Activated T-helper 17 cell treated with anti-CD3 and anti-CD28 coated beads, Interleukin-2, amount 50 U/mL, for 72 hours (primary cell): Measurements from ENCODE around the gene TUBB6. TPM values are rescaled to one million over a fixed set of nuclear protein-coding genes. Genes with fewer than 3 reads are reported as not detected.
A peak's percentile ranks its signal among the peaks of the same experiment; 100 is the strongest.

ENCODE experiments used
- ATAC-seq: fragments of 150-1000 bp; cut with Tn5 transposase; replicated peaks from 2 replicates; pipeline ENCODE4 v1.10.0; 2021; ENCODE audit warnings: mild to moderate bottlenecking, moderate library complexity
- H3K27ac Mint-ChIP-seq: one replicate; pipeline ENCODE4 v1.8.0; 2022; ENCODE audit warnings: mixed read lengths
- H3K27me3 Mint-ChIP-seq: one replicate; pipeline ENCODE4 v1.8.0; 2022; ENCODE audit warnings: mixed read lengths
- H3K36me3 Mint-ChIP-seq: one replicate; pipeline ENCODE4 v1.8.0; 2022; ENCODE audit warnings: low read depth, mild to moderate bottlenecking, mixed read lengths
- H3K4me1 Mint-ChIP-seq: one replicate; pipeline ENCODE4 v1.8.0; 2022; ENCODE audit warnings: mixed read lengths
- H3K4me3 Mint-ChIP-seq: one replicate; pipeline ENCODE4 v1.8.0; 2022; ENCODE audit warnings: mild to moderate bottlenecking, mixed read lengths
- H3K9me3 Mint-ChIP-seq: one replicate; pipeline ENCODE4 v1.8.0; 2022; ENCODE audit warnings: mixed read lengths
- total RNA-seq, 2 donors: library from RNA; stranded (reverse); gene quantifications; one replicate each; pipeline ENCODE4 v1.2.3, GENCODE V29; 2022

TUBB6 gene
- total RNA-seq, 2 donors from 2014 or later = 6.9 to 20.4 TPM

DNA sequence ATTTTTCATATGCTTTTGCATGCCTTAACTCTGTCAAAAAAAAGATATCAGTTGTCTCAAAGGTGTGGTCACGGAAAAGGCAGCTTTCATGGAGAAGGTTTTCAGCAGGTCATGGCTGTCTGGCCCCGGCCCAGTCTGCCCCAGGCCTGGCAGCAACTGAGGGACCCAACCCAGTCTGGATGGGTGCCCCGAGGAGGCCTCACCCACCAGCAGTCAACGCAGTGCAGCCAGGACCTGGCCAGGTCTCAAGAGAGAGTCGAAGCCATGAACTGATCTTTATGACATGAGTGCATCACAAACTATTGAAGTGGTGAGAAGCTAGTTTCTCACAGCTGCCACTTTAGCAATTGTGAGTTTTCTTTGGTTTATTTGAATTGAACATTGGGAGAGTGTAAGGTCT, 7.9 kb downstream of the TUBB6 start:
- Mint-ChIP-seq H3K4me1 (no peaks in the 10 kb centered on the region), H3K27me3 (peaks cover 5% of the 10 kb centered on the region), H3K9me3 (peaks cover 5% of the 10 kb centered on the region), H3K27ac (no peak overlapping the region), H3K36me3 (peaks cover 7% of the 10 kb centered on the region), H3K4me3 (no peak overlapping the region)
- no peak for ATAC-seq

DNA sequence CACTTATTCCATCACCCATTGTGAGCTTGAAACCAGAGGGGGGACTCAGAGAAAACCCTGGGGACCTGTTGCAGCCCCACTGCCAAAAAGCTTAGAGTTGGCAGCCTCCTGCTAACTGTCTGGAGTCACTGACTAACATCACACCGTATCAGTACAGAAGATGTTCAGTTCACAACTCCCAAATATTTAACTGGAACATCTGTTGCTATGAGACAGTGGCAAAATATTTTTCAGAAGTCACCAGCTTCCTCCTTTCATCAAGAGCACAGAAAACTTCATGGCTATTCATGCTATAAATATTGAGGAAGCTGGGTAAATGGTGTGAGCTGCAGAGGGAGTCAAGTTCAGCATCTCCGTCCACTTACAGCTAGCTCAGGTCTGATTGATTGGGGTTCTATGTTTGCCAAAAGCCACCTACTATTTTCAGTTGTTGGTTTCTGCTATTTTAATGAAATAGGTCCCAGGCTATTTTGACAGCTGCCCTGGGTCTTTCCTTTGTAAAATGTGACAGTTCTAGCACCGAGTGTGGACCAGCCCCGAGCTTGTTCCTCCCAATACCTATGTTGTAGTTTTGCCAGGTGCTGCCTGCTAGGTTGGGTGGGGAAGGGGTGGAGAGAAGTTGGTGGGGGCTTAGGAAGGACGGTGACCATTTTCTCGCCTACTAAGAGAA, 9.8 kb downstream of the TUBB6 start:
- H3K27me3 Mint-ChIP-seq = no peaks in the 10 kb centered on the region

DNA sequence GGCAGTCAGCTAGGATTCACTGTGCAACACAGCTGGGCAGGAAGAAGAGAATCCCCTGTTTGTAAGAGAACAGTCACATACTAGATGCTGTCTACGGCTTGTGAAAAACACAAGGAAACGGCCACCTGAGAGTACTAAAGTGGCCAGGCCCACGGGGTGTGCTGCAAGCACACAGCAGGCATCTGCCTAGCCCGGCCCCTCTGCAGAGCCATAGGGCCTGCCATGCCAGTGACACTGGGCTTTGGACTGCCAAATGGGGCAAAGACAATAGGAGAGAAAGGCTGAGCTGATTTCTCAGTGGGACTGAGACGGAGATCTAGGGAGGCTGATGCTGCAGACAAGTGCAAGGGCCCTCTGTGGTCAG, 10.3 kb downstream of the TUBB6 start:
- ATAC-seq = no peak
- no peaks in the 10 kb centered on the region for H3K4me1 Mint-ChIP-seq
- H3K9me3 Mint-ChIP-seq = no peaks in the 10 kb centered on the region
- H3K36me3 Mint-ChIP-seq = peaks cover 17% of the 10 kb centered on the region
- H3K27ac Mint-ChIP-seq = no peak overlapping the region
- H3K27me3 Mint-ChIP-seq = no peaks in the 10 kb centered on the region
- no peak overlapping the region for H3K4me3 Mint-ChIP-seq

More for the DNA sequence above, 9.8 kb downstream of the TUBB6 start:
- Mint-ChIP-seq H3K4me1 (no peaks in the 10 kb centered on the region), H3K36me3 (peaks cover 12% of the 10 kb centered on the region), H3K27ac (no peak overlapping the region), H3K9me3 (no peaks in the 10 kb centered on the region), H3K4me3 (no peak overlapping the region)
- no peak for ATAC-seq

DNA sequence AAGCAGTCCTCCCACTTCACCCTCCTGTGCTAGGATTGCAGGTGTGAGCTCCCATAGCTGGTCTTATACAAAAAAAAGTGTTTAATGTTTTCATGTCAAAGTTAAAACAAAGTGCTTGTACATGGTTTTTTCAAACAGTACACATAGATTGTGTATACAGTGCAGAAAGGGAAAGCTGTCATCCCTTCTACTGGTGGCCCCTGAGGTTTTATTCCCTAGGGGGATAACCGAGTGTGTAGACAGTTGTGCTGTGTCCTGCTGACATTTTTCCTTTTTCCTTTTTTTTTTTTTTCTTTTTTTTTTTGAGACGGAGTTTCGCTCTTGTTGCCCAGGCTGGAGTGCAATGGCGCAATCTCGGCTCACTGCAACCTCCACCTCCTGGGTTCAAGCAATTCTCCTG, 10.8 kb downstream of the TUBB6 start:
- H3K27ac Mint-ChIP-seq = no peak overlapping the region
- H3K27me3 Mint-ChIP-seq = no peaks in the 10 kb centered on the region
- no peaks in the 10 kb centered on the region for H3K9me3 Mint-ChIP-seq
- no peak overlapping the region for H3K4me3 Mint-ChIP-seq
- no peaks in the 10 kb centered on the region for H3K4me1 Mint-ChIP-seq
- no peak for ATAC-seq
- H3K36me3 Mint-ChIP-seq = peaks cover 17% of the 10 kb centered on the region

DNA sequence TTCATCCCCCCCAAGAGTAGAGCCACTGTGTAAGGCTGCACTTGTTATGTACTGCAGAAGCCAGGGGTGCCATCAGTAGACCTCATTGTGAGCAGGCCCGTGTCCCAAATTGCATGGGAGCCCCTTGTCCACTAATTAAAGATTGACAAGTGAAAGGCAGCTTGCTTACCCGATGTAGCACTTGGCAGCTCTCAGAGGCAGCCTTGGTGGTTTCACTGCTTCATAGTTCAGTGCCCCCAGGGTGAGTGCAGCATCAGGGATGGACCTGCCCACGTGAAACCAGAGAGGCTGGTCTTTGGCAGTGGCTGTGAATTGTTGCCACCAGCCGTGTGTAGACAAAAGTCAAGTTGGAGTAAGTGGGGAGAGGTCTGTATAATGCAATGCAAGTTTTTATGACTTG, 13.3 kb downstream of the TUBB6 start:
- Mint-ChIP-seq H3K4me3 (no peak overlapping the region), H3K27ac (no peak overlapping the region), H3K9me3 (no peaks in the 10 kb centered on the region), H3K4me1 (no peaks in the 10 kb centered on the region), H3K27me3 (no peaks in the 10 kb centered on the region), H3K36me3 (peaks cover 35% of the 10 kb centered on the region)
- no peak for ATAC-seq

DNA sequence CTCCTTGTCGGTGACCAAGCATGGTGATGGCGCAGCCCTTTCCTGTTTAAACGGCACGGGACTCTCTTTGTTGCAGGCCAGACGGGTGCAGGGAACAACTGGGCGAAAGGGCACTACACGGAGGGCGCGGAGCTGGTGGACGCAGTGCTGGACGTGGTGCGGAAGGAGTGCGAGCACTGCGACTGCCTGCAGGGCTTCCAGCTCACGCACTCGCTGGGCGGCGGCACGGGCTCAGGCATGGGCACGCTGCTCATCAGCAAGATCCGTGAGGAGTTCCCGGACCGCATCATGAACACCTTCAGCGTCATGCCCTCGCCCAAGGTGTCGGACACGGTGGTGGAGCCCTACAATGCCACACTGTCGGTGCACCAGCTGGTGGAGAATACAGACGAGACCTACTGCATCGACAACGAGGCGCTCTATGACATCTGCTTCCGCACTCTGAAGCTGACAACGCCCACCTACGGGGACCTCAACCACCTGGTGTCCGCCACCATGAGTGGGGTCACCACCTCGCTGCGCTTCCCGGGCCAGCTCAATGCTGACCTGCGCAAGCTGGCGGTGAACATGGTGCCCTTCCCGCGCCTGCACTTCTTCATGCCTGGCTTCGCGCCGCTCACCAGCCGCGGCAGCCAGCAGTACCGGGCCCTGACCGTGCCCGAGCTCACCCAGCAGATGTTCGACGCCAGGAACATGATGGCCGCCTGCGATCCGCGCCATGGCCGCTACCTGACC, 17.1 kb downstream of the TUBB6 start:
- no peak for ATAC-seq
- H3K4me1 Mint-ChIP-seq = no peaks in the 10 kb centered on the region
- H3K27ac Mint-ChIP-seq = no peak overlapping the region
- no peaks in the 10 kb centered on the region for H3K27me3 Mint-ChIP-seq
- H3K36me3 Mint-ChIP-seq = peaks cover 73% of the 10 kb centered on the region
- H3K4me3 Mint-ChIP-seq = no peak overlapping the region
- no peaks in the 10 kb centered on the region for H3K9me3 Mint-ChIP-seq

DNA sequence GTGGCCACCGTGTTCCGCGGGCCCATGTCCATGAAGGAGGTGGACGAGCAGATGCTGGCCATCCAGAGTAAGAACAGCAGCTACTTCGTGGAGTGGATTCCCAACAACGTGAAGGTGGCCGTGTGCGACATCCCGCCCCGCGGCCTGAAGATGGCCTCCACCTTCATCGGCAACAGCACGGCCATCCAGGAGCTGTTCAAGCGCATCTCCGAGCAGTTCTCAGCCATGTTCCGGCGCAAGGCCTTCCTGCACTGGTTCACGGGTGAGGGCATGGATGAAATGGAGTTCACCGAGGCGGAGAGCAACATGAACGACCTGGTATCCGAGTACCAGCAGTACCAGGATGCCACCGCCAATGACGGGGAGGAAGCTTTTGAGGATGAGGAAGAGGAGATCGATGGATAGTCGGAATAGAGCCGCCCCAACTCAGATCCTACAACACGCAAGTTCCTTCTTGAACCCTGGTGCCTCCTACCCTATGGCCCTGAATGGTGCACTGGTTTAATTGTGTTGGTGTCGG, 17.7 kb downstream of the TUBB6 start:
- H3K4me3 Mint-ChIP-seq = no peak overlapping the region
- no peaks in the 10 kb centered on the region for H3K4me1 Mint-ChIP-seq
- no peak overlapping the region for H3K27ac Mint-ChIP-seq
- no peak for ATAC-seq
- no peaks in the 10 kb centered on the region for H3K27me3 Mint-ChIP-seq
- peaks cover 74% of the 10 kb centered on the region for H3K36me3 Mint-ChIP-seq
- no peaks in the 10 kb centered on the region for H3K9me3 Mint-ChIP-seq

DNA sequence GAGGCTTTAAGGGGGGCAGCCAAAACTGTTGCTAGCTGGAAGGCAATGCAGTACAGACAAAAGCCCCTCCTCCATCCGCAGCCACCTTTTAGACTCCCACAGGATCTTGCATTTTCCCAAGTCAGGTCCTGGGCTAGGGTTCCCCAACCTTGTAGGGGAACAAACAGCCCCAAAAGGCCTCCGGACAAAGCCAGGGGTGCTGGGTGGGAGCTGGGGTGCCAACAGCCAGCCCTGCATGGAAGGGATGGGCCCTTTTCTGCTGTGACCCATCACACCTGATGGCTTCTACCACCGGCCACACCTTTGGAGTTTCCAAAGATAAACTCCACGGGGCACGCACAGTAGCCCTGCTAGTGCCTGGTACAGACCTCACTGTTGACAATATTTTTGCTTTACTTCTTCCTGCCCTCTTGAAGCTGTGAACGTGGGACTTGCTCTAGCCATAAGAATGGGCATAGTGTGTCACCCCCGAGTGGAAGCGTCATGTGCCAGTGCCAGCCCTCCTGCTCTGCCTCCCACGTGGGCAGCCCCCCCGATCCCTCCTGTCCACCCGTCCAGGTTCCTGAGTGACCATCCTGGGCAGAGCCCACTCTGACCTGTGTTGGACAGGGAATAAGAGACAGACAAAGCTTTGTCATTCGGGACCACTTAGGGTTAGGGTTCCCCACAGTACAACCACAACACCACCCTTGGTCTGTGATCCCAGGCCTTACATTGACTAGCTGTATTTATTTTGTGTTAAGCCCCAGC, 18.8 kb downstream of the TUBB6 start:
- Mint-ChIP-seq H3K4me3 (no peak overlapping the region), H3K27me3 (no peaks in the 10 kb centered on the region), H3K36me3 (peaks cover 67% of the 10 kb centered on the region), H3K4me1 (no peaks in the 10 kb centered on the region), H3K27ac (no peak overlapping the region), H3K9me3 (no peaks in the 10 kb centered on the region)
- ATAC-seq = no peak

DNA sequence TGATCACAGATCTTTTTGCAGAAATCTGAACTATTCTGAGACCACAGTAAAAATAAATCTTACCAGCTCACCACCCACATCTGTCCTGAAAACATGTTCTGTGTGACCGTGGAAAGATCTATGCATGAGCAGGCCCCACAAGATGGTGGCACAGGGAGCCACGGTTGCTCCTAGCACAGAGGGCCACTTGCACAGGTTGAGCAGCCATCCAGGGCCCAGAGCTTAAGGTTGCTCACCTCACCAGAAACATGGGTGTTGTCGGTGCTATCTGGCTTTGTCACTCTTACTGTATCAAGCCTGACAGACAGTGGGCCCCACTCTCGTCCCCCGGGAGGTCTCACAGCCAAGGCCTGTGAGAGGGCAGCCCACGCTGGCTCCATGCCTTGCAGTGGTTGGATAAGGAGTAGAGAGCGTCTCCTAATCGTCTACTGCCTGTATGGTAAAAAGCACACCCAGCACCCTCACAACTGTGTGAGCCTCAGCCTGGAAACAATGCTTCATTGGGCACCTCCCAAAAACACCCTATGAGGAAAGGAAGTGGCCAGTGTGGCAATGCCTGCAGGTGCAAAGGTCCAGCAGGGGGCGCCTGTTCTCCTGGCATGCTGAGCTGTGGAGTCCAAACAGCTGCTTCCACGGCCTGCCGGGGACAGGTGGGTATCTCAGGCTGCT, 19.6 kb downstream of the TUBB6 start:
- ATAC-seq = peak; percentile 91
- Mint-ChIP-seq H3K27me3 (no peaks in the 10 kb centered on the region), H3K36me3 (peaks cover 63% of the 10 kb centered on the region), H3K9me3 (no peaks in the 10 kb centered on the region), H3K27ac (no peak overlapping the region), H3K4me1 (no peaks in the 10 kb centered on the region), H3K4me3 (no peak overlapping the region)

DNA sequence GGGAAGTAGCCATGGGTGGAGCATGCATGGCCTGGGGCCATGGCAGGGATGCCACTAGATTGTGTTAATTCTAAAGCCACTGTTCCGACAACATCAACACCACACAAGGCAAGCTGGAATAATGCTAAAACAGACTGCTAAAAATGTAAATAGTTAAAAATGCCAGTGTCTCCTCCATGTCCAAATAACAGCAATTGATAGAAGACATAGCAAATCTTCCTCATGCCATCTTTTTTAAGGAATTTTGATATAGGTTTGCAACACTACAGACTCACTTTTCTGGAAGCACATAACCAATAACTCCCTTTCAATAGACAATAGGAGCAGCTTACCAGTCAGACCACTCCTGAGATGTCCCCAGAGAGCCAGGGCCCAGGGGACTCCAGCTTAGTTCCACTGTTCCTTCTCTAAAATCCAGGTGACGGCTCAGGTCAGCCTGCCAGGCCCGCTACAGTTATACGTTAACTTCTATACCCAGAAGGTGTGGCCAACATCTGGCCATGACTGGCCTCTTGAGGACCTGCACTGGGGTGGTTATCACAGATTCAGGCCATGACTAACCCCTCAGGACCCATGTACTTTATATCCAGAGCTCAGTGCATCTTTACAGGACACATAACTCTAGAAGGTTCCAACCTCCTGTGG, 20.3 kb downstream of the TUBB6 start:
- Mint-ChIP-seq H3K27me3 (no peaks in the 10 kb centered on the region), H3K27ac (no peak overlapping the region), H3K9me3 (no peaks in the 10 kb centered on the region), H3K4me1 (no peaks in the 10 kb centered on the region), H3K36me3 (peaks cover 58% of the 10 kb centered on the region), H3K4me3 (no peak overlapping the region)
- ATAC-seq = no peak

DNA sequence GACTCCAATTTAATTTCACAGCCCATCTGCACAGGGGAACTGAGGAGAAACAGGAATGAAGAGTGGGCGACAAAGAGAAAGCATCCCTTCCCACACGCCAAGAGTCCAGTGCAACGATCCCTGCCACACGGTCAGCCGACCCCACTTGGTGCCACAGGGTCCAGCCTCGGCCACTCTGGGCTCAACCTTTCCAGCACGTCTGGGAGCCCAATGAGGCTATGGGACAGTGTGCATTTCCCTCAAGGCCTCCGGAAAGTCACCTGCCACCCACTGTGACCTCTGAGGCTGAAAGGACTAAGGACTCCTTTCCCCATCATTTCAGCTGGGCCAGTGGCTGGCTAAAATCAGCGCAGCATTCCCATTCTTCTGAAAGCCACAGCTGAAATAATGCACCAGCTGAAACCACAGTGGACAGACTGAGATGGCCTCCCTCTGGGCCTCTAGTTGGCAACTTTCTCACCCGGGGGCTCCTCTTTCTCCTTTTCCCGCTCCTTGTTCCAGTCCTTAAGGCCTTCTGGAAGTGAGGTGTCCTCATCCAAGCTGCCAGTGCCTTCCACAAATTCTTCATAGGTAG, 21.2 kb downstream of the TUBB6 start:
- H3K9me3 Mint-ChIP-seq = no peaks in the 10 kb centered on the region
- ATAC-seq = no peak
- H3K4me1 Mint-ChIP-seq = no peaks in the 10 kb centered on the region
- peaks cover 66% of the 10 kb centered on the region for H3K36me3 Mint-ChIP-seq
- H3K27me3 Mint-ChIP-seq = no peaks in the 10 kb centered on the region
- no peak overlapping the region for H3K27ac Mint-ChIP-seq
- H3K4me3 Mint-ChIP-seq = no peak overlapping the region

DNA sequence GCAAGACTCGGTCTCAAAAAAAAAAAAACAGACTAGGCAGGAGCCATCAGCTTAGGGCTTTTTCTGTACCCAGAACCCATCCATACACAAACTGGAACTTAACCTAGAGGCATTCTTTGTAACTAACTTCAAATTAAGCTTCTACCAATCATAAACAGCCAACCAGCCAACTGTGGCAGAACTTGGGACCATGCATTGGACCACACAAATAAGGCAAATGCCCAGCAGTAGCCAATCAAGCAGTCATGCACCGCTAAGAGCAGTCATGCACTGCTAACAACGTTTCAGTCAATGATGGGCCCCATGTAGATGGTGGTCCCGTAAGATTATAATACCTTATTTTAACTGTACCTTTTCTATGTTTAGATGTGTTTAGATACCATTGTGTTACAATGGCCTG, 22.7 kb downstream of the TUBB6 start:
- Mint-ChIP-seq H3K27me3 (no peaks in the 10 kb centered on the region), H3K9me3 (no peaks in the 10 kb centered on the region), H3K4me1 (no peaks in the 10 kb centered on the region), H3K36me3 (peaks cover 69% of the 10 kb centered on the region), H3K4me3 (no peak overlapping the region), H3K27ac (no peak overlapping the region)
- ATAC-seq = no peak

DNA sequence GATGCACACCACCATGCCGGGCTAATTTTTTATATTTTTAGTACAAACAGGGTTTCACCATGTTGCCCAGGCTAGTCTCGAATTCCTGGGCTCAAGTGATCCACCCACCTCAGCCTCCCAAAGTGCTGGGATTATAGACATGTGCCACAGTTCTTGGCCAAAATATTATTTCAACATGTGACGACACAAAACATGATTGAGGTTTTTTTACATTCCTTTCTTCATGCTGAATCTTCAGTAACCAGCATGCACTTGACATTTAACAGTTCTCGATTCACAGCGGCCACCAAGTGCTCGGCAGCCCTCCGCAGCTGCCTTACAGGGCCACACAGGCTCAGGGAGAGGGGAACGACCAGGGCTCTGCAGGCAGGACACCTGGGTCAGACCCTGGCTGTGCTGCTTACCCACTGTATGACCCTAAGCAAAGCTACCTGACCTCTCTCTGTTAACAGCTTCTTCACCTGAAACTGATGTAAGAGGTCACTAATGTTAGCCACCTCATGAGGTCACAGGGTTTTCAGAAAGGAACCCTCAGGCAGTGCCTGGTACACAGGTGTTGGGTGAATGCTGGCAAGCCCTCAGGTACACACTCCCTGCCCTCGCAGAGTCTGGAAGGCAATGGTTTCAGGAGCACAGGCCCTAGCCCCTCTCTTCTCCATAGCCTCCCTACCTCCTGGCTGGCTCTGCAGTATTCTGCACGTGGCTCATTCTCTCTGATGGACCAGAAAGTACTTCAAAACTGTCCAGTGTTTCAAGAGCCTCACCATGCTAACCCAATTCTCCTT, 25.7 kb downstream of the TUBB6 start:
- Mint-ChIP-seq H3K27ac (no peak overlapping the region), H3K4me3 (no peak overlapping the region), H3K4me1 (no peaks in the 10 kb centered on the region), H3K9me3 (no peaks in the 10 kb centered on the region), H3K36me3 (peaks cover 69% of the 10 kb centered on the region), H3K27me3 (no peaks in the 10 kb centered on the region)
- ATAC-seq = no peak
